AG09309 (cell line): Measurements from ENCODE around the gene AMBRA1.
A peak's percentile ranks its signal among the peaks of the same experiment; 100 is the strongest.
"Not testable (repeated sequence)": the region's sequence is repeated elsewhere in the genome, so short reads cannot be mapped to it uniquely, and the experiment has no call there.

Experiments used
- DNase-seq: peaks from one replicate; pipeline ENCODE4 v3.0.0-alpha.2; 2010; ENCODE audit warnings: low read depth
- H3K4me3 ChIP-seq: 2 replicates; pipeline ENCODE4 v1.5.1; 2011; ENCODE audit warnings: mild to moderate bottlenecking, low read depth, low read length, moderate library complexity; ENCODE audit not compliant: control insufficient read depth
- TF ChIP-seq, protein P1 (sequence below): IDR thresholded peaks from 2 replicates; pipeline ENCODE4 v1.5.1; 2011; ENCODE audit warnings: mild to moderate bottlenecking, low read depth, low read length, inconsistent platforms; ENCODE audit not compliant: insufficient read depth, control insufficient read depth; ENCODE audit errors: missing control alignments

AMBRA1 gene

DNA sequence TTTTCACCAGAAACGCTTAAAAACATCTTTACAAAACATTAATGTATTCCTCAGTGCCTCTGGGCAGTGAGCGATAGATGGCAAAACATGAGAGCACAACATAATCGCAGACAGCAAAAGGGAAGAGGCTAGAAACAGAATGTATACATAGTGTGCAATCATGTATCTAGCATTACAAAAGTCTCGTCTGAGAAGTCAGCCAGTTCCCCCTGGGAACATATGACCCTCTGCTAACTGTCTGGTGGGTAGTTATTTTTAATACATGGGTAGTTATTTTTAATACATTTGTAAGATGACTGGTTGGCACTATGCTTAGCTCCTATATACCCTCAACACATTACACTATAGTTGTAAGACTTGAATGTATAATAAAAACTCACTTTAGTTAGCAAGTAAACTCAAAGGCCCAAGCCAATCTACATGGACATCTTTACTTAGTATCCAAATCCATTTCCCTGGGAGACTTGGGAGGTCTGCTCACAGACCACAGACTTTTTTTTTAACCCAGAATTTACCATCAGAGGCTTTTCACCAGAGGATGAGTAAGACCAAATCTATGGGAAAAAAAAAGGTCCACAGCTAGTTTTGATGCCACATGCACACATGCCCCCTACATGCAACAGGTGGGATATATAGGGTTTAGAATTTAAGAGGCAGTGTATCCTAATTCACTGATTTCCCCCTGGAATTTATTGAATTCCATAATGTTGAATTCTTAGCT is 71.7 kb downstream of the AMBRA1 start:
- TF ChIP-seq, protein P1, sequence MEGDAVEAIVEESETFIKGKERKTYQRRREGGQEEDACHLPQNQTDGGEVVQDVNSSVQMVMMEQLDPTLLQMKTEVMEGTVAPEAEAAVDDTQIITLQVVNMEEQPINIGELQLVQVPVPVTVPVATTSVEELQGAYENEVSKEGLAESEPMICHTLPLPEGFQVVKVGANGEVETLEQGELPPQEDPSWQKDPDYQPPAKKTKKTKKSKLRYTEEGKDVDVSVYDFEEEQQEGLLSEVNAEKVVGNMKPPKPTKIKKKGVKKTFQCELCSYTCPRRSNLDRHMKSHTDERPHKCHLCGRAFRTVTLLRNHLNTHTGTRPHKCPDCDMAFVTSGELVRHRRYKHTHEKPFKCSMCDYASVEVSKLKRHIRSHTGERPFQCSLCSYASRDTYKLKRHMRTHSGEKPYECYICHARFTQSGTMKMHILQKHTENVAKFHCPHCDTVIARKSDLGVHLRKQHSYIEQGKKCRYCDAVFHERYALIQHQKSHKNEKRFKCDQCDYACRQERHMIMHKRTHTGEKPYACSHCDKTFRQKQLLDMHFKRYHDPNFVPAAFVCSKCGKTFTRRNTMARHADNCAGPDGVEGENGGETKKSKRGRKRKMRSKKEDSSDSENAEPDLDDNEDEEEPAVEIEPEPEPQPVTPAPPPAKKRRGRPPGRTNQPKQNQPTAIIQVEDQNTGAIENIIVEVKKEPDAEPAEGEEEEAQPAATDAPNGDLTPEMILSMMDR, result peak; percentile 30
- no peak for DNase-seq

DNA sequence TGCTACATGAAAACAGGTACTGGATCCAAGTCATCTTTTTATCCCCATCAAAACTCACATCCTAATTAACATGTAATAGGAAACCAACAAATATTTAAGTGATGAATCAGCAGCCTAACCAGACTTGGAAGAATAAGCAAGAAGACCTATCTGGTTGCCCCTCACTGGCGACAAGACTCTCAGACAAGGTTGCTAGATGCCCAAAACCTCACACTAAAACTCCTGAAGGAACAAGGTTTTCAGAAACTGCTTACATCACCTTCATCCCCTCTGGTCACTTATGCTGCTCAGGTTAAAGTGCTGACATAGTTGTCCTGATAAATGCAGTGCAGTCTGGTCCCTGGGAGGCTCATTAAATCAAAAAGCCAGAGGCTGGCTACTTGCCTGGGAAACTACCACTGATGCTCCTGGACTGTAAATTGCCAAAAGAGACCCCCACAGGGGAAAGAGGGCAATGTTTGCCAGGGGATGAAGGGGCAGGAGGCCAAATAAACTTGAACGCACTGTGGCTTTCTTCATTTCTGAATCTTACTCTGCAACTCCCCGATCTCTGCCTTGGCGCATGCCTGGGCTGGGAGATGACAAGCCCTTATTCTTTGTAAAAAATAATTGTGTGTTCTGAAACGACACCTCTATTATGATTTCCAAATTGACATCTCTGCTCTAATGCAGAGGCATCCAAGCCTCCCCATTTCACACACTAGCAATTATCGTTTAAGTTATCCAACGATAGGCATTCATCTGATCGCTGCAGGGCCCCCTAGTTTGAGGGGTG is 72.7 kb downstream of the AMBRA1 start:
- H3K4me3 ChIP-seq, result no peak overlapping the region
- TF ChIP-seq, protein P1, result no peak
- no peak for DNase-seq

More for the DNA sequence above, 71.7 kb downstream of the AMBRA1 start:
- no peak overlapping the region for H3K4me3 ChIP-seq

DNA sequence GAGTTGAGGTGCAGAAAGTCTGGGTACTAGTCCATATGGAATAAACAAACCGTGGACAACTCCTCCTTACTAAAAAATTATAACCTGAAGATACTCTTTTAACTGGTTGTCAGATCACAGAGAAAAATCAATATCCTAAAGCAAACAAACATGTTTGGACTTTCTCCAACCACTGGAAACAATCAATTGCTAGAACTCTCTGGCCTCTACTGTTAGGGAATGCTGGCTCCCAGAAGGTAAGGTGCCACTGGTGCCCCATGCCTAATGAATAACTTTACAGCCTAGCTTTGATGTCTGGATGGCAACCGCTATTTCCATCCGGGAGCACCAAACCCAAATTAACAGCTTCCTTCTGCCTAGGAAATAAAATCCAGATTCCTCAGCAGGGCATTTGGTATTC is 74.5 kb downstream of the AMBRA1 start:
- TF ChIP-seq, protein P1, result no peak
- no peak for DNase-seq
- no peak overlapping the region for H3K4me3 ChIP-seq

DNA sequence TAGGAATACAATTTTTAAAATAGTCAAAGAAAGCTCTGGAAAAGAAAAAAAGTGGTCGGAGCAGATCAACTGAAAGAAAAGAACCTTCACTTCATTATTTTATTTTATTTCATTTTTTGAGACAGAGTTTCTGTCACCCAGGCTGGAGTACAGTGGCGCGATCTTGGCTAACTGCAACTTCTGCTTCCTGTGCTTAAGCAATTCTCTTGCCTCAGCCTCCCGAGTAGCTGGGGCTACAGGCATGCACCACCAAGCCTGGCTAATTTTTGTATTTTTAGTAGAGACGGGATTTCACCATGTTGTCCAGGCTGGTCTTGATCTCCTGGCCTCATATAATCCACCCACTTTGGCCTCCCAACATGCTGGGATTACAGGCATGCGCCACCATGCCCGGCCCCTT is 74.9 kb downstream of the AMBRA1 start:
- not testable (repeated sequence) for H3K4me3 ChIP-seq, DNase-seq

DNA sequence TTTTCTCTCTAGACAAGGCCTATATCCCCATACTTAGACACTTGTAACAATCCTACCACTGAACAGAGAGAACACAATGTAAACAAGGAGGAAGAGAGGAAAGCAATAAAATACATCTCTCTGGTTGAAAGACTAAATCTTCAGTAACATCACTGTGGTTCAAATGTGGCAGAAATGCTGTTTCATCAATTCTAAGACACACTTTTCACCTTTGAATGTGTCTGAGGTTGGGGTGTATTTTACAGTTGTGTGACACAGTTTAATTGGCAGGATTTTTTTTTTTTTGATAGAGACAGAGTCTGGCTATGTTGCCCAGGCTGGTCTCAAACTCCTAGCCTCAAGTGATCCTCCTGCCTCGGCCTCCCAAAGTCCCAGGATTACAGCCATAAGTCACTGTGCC is 79.5 kb downstream of the AMBRA1 start:
- TF ChIP-seq, protein P1, result no peak
- no peak for DNase-seq
- H3K4me3 ChIP-seq, result no peak overlapping the region

DNA sequence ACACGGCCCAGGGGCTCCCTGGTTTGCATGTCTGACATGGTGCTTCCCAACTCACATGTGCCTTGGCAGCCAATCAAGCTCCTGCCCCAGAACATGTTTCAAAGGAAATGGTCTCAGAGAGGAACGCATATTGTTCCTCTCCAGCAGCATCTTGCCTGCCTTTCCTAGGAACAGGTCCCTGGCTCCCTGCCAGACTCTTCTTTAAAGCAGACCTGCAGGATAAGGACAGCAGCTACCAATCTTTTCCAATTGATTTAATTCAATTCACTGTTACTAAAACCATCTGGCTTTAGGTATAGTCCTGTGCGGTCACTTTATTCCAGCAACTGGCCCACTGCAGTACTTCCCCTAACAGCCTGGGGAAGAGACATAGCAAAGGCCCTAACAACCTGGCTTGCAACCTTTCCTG is 79.9 kb downstream of the AMBRA1 start:
- DNase-seq, result no peak
- TF ChIP-seq, protein P1, result no peak
- H3K4me3 ChIP-seq, result no peak overlapping the region

DNA sequence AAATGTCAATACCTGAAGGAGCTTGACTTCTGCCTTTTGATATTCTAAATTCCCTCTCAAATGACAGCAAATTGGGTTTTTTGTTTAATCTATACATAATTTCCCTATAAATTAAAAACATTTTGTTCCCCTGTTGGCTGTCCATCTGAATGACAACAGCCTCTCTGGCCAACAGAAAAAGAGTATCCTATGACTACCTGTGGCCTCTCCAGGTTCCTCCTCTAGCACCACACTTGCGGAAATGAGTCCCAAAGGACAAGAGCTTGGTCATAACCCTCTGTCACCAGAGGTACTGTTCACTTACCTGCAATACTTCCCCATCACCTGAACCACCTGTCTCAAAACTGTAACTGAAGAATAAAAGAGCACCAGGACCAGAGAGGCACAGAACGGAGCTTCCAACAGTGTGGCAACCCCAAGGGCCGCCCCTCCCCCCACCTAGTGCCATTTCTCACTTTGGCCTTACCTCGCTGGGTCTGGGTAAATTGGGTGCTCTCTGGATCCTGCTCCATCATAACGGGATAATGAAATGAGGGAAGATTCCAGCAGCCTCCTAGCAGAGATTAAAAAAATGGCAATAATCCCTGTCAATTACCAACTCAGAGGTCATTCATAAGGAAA is 81.5 kb downstream of the AMBRA1 start:
- H3K4me3 ChIP-seq, result no peak overlapping the region
- TF ChIP-seq, protein P1, result no peak
- no peak for DNase-seq
